Left kidney (tissue), 2 donors: ENCODE results near the gene GMEB2. TPM values are rescaled to one million over a fixed set of nuclear protein-coding genes. Genes with fewer than 3 reads are reported as not detected.
"Not testable (repeated sequence)": the region's sequence is repeated elsewhere in the genome, so short reads cannot be mapped to it uniquely, and the experiment has no call there.

Experiments used
- DNase-seq: peaks from one replicate; pipeline ENCODE4 v3.0.0-alpha.2; 2013
- polyA plus RNA-seq: library from polyadenylated mRNA; unstranded; fragments of 120-200 nt; gene quantifications from one replicate; pipeline ENCODE4 v1.2.1, GENCODE V29; 2013; ENCODE audit not compliant: insufficient read length

Gene GMEB2
- polyA plus RNA-seq, 1 donor: 10.7 TPM

- no peak for DNase-seq
Observed at GRCh38 chr20:63560856-63561609, 65.9 kb downstream of the GMEB2 start.

- no peak for DNase-seq
Observed at GRCh38 chr20:63560333-63560805, 66.5 kb downstream of the GMEB2 start.

- DNase-seq: not testable (repeated sequence)
Observed at GRCh38 chr20:63559485-63560332, 67.2 kb downstream of the GMEB2 start.

GRCh38 chr20:63558804-63559484, 68.0 kb downstream of the GMEB2 start:
- DNase-seq: no peak

- no peak for DNase-seq
Observed at GRCh38 chr20:63557481-63557891, 69.4 kb downstream of the GMEB2 start.

- DNase-seq: no peak
Observed at GRCh38 chr20:63556873-63557478, 69.9 kb downstream of the GMEB2 start.

- DNase-seq: no peak
Observed at GRCh38 chr20:63555661-63556381, 71.1 kb downstream of the GMEB2 start.

GRCh38 chr20:63554361-63555278, 72.3 kb downstream of the GMEB2 start:
- DNase-seq: no peak

GRCh38 chr20:63553933-63554290, 73.0 kb downstream of the GMEB2 start, which contains the start of gene FNDC11:
FNDC11 (plus strand) TSS chr20:63554159; CDS start chr20:63555664, 1,505 bp downstream.
- DNase-seq: peak; percentile 66

GRCh38 chr20:63553251-63553932, 73.5 kb downstream of the GMEB2 start:
- DNase-seq: no peak

GRCh38 chr20:63552481-63553249, 74.2 kb downstream of the GMEB2 start:
- DNase-seq: no peak

GRCh38 chr20:63551068-63551467, 75.8 kb downstream of the GMEB2 start:
- DNase-seq: no peak

GRCh38 chr20:63549679-63550282, 77.1 kb downstream of the GMEB2 start:
- no peak for DNase-seq

- no peak for DNase-seq
Observed at GRCh38 chr20:63549019-63549418, 77.9 kb downstream of the GMEB2 start.

- DNase-seq: no peak
Observed at GRCh38 chr20:63548542-63548941, 78.4 kb downstream of the GMEB2 start.

- DNase-seq: no peak
Observed at GRCh38 chr20:63547725-63548480, 79.0 kb downstream of the GMEB2 start, which contains the start of gene SRMS. SRMS (minus strand) TSS chr20:63547749; CDS start chr20:63547463, 286 bp downstream.

- no peak for DNase-seq
Observed at GRCh38 chr20:63546956-63547724, 79.8 kb downstream of the GMEB2 start.
